Measurements from ENCODE around the gene TEX12. TPM values are rescaled to one million over a fixed set of nuclear protein-coding genes. Genes with fewer than 3 reads are reported as not detected.

TEX12 gene
- total RNA-seq, 1 donor from 2014 or later: not detected

DNA sequence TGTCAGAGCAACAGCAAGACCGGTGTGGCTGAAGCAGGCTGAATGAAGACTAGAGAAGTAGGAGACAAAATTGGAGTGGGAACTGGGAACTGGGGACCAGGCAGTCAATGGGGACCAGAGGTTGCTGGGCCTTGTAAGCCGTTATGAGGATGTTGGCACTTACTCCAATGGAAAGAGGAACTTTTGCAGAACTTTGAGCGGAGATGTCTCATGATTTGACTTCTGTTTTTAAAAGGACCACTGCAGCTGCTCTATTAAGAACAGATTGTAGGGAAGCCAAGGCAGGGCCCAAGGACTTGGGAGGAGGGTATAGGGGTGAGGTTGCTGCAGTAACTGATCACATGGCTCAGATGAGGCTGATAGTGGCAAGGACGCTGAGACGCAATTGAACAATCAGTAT lies 37.5 kb upstream of the TEX12 start:
- DNase-seq (ENCODE audit: low read depth): no peak
- no peak overlapping the region for H2AFZ ChIP-seq (ENCODE audit: low read depth, low read length)
- no peak overlapping the region for H3K4me3 Mint-ChIP-seq (ENCODE audit: unreplicated experiment)
- H3K27me3 ChIP-seq (ENCODE audit: insufficient read depth, low read length): no peaks in the 10 kb centered on the region
- H3K36me3 Mint-ChIP-seq (ENCODE audit: low read depth, unreplicated experiment): no peaks in the 10 kb centered on the region
- no peaks in the 10 kb centered on the region for H3K9me3 Mint-ChIP-seq (ENCODE audit: unreplicated experiment)
- no peak overlapping the region for H3K27ac Mint-ChIP-seq (ENCODE audit: unreplicated experiment)
- peaks cover 6% of the 10 kb centered on the region for H3K4me1 ChIP-seq (ENCODE audit: insufficient read depth, low read length)
- H3K9me3 ChIP-seq (ENCODE audit: insufficient read depth, low read depth, low read length): no peaks in the 10 kb centered on the region
- no peaks in the 10 kb centered on the region for H3K27me3 Mint-ChIP-seq (ENCODE audit: low read depth, unreplicated experiment)
- H3K4me2 ChIP-seq (ENCODE audit: low read length): no peak overlapping the region
- H3K4me1 Mint-ChIP-seq (ENCODE audit: low read depth, unreplicated experiment): peaks cover 14% of the 10 kb centered on the region
- TF ChIP-seq, protein P1, sequence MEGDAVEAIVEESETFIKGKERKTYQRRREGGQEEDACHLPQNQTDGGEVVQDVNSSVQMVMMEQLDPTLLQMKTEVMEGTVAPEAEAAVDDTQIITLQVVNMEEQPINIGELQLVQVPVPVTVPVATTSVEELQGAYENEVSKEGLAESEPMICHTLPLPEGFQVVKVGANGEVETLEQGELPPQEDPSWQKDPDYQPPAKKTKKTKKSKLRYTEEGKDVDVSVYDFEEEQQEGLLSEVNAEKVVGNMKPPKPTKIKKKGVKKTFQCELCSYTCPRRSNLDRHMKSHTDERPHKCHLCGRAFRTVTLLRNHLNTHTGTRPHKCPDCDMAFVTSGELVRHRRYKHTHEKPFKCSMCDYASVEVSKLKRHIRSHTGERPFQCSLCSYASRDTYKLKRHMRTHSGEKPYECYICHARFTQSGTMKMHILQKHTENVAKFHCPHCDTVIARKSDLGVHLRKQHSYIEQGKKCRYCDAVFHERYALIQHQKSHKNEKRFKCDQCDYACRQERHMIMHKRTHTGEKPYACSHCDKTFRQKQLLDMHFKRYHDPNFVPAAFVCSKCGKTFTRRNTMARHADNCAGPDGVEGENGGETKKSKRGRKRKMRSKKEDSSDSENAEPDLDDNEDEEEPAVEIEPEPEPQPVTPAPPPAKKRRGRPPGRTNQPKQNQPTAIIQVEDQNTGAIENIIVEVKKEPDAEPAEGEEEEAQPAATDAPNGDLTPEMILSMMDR (IDR thresholded peaks at IDR 0.05; ENCODE audit: insufficient read depth, low read depth, low read length): no peak
- TF ChIP-seq EZH2 (IDR thresholded peaks at IDR 0.05; ENCODE audit: insufficient read depth, low read length): no peak
- no peak overlapping the region for H3K9ac ChIP-seq (ENCODE audit: low read length)
- no peaks in the 10 kb centered on the region for H4K20me1 ChIP-seq (ENCODE audit: insufficient read depth, low read length)
- H3K79me2 ChIP-seq (ENCODE audit: insufficient read depth, low read length): no peaks in the 10 kb centered on the region
- H3K27ac ChIP-seq (ENCODE audit: low read depth, low read length): no peak overlapping the region
- FAIRE-seq: no peak
- no peaks in the 10 kb centered on the region for H3K36me3 ChIP-seq (ENCODE audit: insufficient read depth, low read length)
- H3K4me3 ChIP-seq (ENCODE audit: insufficient read depth, low read depth, low read length): no peak overlapping the region

DNA sequence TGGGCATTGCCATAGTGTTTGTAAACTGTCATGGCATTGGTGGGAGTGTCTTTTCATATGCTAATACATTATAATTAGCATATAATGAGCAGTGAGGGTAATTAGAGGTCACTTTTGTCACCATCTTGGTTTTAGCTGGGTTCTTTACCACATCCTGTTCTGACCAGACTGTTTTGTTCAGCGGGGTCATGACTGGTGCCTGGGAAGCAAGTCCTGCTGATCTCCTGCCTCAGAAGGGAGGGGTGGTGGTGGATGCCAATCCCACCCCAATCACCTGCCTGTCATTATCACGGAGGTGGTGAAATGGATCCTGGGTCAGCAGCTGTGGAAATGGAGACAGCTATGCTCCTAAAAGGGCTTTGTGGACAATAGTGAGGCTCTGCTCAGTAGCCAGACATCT lies 34.4 kb upstream of the TEX12 start:
- TF ChIP-seq, protein P1 (IDR thresholded peaks at IDR 0.05; ENCODE audit: insufficient read depth, low read depth, low read length): no peak
- TF ChIP-seq EZH2 (IDR thresholded peaks at IDR 0.05; ENCODE audit: insufficient read depth, low read length): no peak
- H3K36me3 Mint-ChIP-seq (ENCODE audit: low read depth, unreplicated experiment): no peaks in the 10 kb centered on the region
- no peak for FAIRE-seq

DNA sequence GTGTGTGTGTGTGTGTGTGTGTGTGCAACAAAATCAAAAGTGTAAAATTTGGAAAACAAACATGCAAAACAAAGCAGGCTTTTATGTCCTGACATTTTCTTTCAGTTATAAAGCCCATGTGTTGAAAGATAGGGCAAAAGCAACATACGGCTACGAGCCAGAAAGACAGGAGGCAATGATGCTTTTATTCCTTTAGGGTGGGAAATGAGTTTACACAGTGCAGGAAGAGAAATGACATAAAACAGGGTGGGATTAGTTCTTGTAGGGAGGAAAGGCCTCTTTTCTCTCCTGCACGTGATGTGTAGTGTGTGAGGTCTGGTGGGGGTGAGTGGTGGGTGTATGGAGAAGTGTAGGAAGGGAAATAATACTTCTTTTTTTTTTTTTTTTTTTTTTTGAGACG lies 32.7 kb upstream of the TEX12 start:
- H3K27me3 Mint-ChIP-seq (ENCODE audit: low read depth, unreplicated experiment): no peaks in the 10 kb centered on the region
- H3K4me2 ChIP-seq (ENCODE audit: low read length): no peak overlapping the region
- no peak overlapping the region for H3K9ac ChIP-seq (ENCODE audit: low read length)
- FAIRE-seq: no peak
- H3K79me2 ChIP-seq (ENCODE audit: insufficient read depth, low read length): no peaks in the 10 kb centered on the region
- H3K4me3 ChIP-seq (ENCODE audit: insufficient read depth, low read depth, low read length): no peak overlapping the region
- H3K4me1 ChIP-seq (ENCODE audit: insufficient read depth, low read length): no peaks in the 10 kb centered on the region
- H3K27me3 ChIP-seq (ENCODE audit: insufficient read depth, low read length): no peaks in the 10 kb centered on the region
- H3K4me1 Mint-ChIP-seq (ENCODE audit: low read depth, unreplicated experiment): peaks cover 4% of the 10 kb centered on the region
- TF ChIP-seq EZH2 (IDR thresholded peaks at IDR 0.05; ENCODE audit: insufficient read depth, low read length): no peak
- TF ChIP-seq, protein P1 (IDR thresholded peaks at IDR 0.05; ENCODE audit: insufficient read depth, low read depth, low read length): no peak
- H3K36me3 Mint-ChIP-seq (ENCODE audit: low read depth, unreplicated experiment): no peaks in the 10 kb centered on the region
- no peak overlapping the region for H3K4me3 Mint-ChIP-seq (ENCODE audit: unreplicated experiment)
- H3K36me3 ChIP-seq (ENCODE audit: insufficient read depth, low read length): no peaks in the 10 kb centered on the region
- no peaks in the 10 kb centered on the region for H3K9me3 Mint-ChIP-seq (ENCODE audit: unreplicated experiment)
- no peaks in the 10 kb centered on the region for H3K9me3 ChIP-seq (ENCODE audit: insufficient read depth, low read depth, low read length)
- no peak overlapping the region for H2AFZ ChIP-seq (ENCODE audit: low read depth, low read length)
- no peak for DNase-seq (ENCODE audit: low read depth)
- no peak overlapping the region for H3K27ac Mint-ChIP-seq (ENCODE audit: unreplicated experiment)
- no peaks in the 10 kb centered on the region for H4K20me1 ChIP-seq (ENCODE audit: insufficient read depth, low read length)
- no peak overlapping the region for H3K27ac ChIP-seq (ENCODE audit: low read depth, low read length)

More for the DNA sequence above, 34.4 kb upstream of the TEX12 start:
- Mint-ChIP-seq H3K4me3 (ENCODE audit: unreplicated experiment) (no peak overlapping the region), H3K9me3 (ENCODE audit: unreplicated experiment) (no peaks in the 10 kb centered on the region), H3K27ac (ENCODE audit: unreplicated experiment) (no peak overlapping the region), H3K4me1 (ENCODE audit: low read depth, unreplicated experiment) (peaks cover 14% of the 10 kb centered on the region), H3K27me3 (ENCODE audit: low read depth, unreplicated experiment) (no peaks in the 10 kb centered on the region)
- Histone ChIP-seq H3K27ac (ENCODE audit: low read depth, low read length) (no peak overlapping the region), H3K4me3 (ENCODE audit: insufficient read depth, low read depth, low read length) (no peak overlapping the region), H3K4me1 (ENCODE audit: insufficient read depth, low read length) (peaks cover 6% of the 10 kb centered on the region), H3K9ac (ENCODE audit: low read length) (no peak overlapping the region), H3K4me2 (ENCODE audit: low read length) (no peak overlapping the region), H3K36me3 (ENCODE audit: insufficient read depth, low read length) (no peaks in the 10 kb centered on the region), H4K20me1 (ENCODE audit: insufficient read depth, low read length) (no peaks in the 10 kb centered on the region), H3K27me3 (ENCODE audit: insufficient read depth, low read length) (no peaks in the 10 kb centered on the region), H3K79me2 (ENCODE audit: insufficient read depth, low read length) (no peaks in the 10 kb centered on the region), H3K9me3 (ENCODE audit: insufficient read depth, low read depth, low read length) (no peaks in the 10 kb centered on the region), H2AFZ (ENCODE audit: low read depth, low read length) (no peak overlapping the region)
- no peak for DNase-seq (ENCODE audit: low read depth)
